Kidney (tissue), 14 donors: ENCODE results near the gene NDUFV1. TPM values are rescaled to one million over a fixed set of nuclear protein-coding genes. Genes with fewer than 3 reads are reported as not detected.

Experiments
- DNase-seq, 5 donors: peaks; one replicate each; pipeline ENCODE4 v3.0.0-alpha.2; 2013 to 2020
- FAIRE-seq: peaks from 2 replicates; lab custom pipeline; 2012; peaks lifted over from hg19 to GRCh38; lab: Jason Lieb, UNC
- H3K27ac ChIP-seq, 2 donors: one replicate each; pipeline ENCODE4 v1.7.0; 2013; ENCODE audit warnings: low read depth in 2 of 2, low read length in 2 of 2, inconsistent platforms in 1 of 2
- H3K27me3 ChIP-seq: one replicate; pipeline ENCODE4 v1.7.1; 2013; ENCODE audit warnings: low read length, inconsistent platforms; ENCODE audit not compliant: control insufficient read depth, insufficient read depth
- H3K36me3 ChIP-seq, 3 donors: one replicate each; pipeline versions ENCODE4 v1.7.0 to v1.7.1; 2013; ENCODE audit warnings: low read length in 3 of 3, control low read depth in 1 of 3, inconsistent platforms in 1 of 3; ENCODE audit not compliant: insufficient read depth in 3 of 3, control insufficient read depth in 2 of 3
- H3K4me1 ChIP-seq, 3 donors: one replicate each; pipeline versions ENCODE4 v1.7.0 to v1.7.1; 2013; ENCODE audit warnings: low read length in 3 of 3, inconsistent platforms in 1 of 3, low read depth in 1 of 3; ENCODE audit not compliant: control insufficient read depth in 2 of 3, insufficient read depth in 2 of 3
- H3K4me3 ChIP-seq, 3 donors: one replicate each; pipeline versions ENCODE4 v1.7.0 to v1.8.1; 2013; ENCODE audit warnings: low read length in 3 of 3, control low read depth in 1 of 3, inconsistent platforms in 1 of 3
- H3K9ac ChIP-seq, 3 donors: one replicate each; pipeline versions ENCODE4 v1.7.0 to v1.7.1; 2013; ENCODE audit warnings: low read length in 3 of 3, control low read depth in 1 of 3, inconsistent platforms in 1 of 3
- H3K9me3 ChIP-seq, 3 donors: one replicate each; pipeline versions ENCODE4 v1.7.0 to v1.7.1; 2013; ENCODE audit warnings: low read length in 3 of 3, control low read depth in 1 of 3, inconsistent platforms in 1 of 3; ENCODE audit not compliant: control insufficient read depth in 2 of 3, insufficient read depth in 1 of 3
- intact Hi-C: fragments of 100-400 bp; cut with DNase I; formaldehyde crosslinking; loops from one replicate; pipeline ENCODE4 v1.11.1; 2022
- polyA plus RNA-seq: library from polyadenylated mRNA; stranded (reverse); fragments of 350-450 nt; fragmentation: Illumina TruSeq; extraction: RNeasy Lipid Tissue Mini Kit (QIAGEN cat#74804); gene quantifications from one replicate; pipeline ENCODE4 v1.2.3, GENCODE V29; 2014; ENCODE audit warnings: low read depth, low replicate concordance; ENCODE audit not compliant: insufficient read depth
- total RNA-seq: library from RNA; stranded (reverse); fragmentation: NEBNext Ultra II Directional; extraction: Animal tissue kit (Norgen Biotek cat#: 25700); gene quantifications from one replicate; pipeline ENCODE4 v1.2.1, GENCODE V29; 2021
- TF ChIP-seq, protein P1 (sequence below): IDR thresholded peaks from 3 replicates; pipeline ENCODE4 v1.5.1; 2012; ENCODE audit warnings: mild to moderate bottlenecking, moderate library complexity, borderline replicate concordance; ENCODE audit not compliant: insufficient read depth; ENCODE audit errors: extremely low read depth
- donor health status: control.
- donor health status: control.
- donor health status: control.
- donor health status: control.
- donor health status: control.
- donor health status: DM: yes; HTN: yes; CAD: no.
- donor health status: Normal renal cell carcinoma (clear cell type).

The NDUFV1 gene
- total and polyA plus RNA-seq, 2 donors from 2014 or later = 191 to 395 TPM

- no peaks in the 10 kb centered on the region for H3K9me3 ChIP-seq
- no peaks in the 10 kb centered on the region for H3K27me3 ChIP-seq
- H3K27ac ChIP-seq = peak overlapping the region; percentile 93 to 94
- H3K9ac ChIP-seq = peak overlapping the region; percentile 20 to 71 (median 69)
- FAIRE-seq = no peak
- no peaks in the 10 kb centered on the region for H3K36me3 ChIP-seq
- peak; percentile 76 to 93 (median 87) for DNase-seq
- H3K4me1 ChIP-seq = peaks cover 7 to 12% (median 7%) of the 10 kb centered on the region in 3 donors
- intact Hi-C loops = no loop called here
- peak overlapping the region; percentile 56 to 69 (median 63) for H3K4me3 ChIP-seq
- TF ChIP-seq, protein P1, sequence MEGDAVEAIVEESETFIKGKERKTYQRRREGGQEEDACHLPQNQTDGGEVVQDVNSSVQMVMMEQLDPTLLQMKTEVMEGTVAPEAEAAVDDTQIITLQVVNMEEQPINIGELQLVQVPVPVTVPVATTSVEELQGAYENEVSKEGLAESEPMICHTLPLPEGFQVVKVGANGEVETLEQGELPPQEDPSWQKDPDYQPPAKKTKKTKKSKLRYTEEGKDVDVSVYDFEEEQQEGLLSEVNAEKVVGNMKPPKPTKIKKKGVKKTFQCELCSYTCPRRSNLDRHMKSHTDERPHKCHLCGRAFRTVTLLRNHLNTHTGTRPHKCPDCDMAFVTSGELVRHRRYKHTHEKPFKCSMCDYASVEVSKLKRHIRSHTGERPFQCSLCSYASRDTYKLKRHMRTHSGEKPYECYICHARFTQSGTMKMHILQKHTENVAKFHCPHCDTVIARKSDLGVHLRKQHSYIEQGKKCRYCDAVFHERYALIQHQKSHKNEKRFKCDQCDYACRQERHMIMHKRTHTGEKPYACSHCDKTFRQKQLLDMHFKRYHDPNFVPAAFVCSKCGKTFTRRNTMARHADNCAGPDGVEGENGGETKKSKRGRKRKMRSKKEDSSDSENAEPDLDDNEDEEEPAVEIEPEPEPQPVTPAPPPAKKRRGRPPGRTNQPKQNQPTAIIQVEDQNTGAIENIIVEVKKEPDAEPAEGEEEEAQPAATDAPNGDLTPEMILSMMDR = no peak
These were observed 22.4 kb upstream of the NDUFV1 start for GRCh38 chr11:67584205-67584880.

DNA sequence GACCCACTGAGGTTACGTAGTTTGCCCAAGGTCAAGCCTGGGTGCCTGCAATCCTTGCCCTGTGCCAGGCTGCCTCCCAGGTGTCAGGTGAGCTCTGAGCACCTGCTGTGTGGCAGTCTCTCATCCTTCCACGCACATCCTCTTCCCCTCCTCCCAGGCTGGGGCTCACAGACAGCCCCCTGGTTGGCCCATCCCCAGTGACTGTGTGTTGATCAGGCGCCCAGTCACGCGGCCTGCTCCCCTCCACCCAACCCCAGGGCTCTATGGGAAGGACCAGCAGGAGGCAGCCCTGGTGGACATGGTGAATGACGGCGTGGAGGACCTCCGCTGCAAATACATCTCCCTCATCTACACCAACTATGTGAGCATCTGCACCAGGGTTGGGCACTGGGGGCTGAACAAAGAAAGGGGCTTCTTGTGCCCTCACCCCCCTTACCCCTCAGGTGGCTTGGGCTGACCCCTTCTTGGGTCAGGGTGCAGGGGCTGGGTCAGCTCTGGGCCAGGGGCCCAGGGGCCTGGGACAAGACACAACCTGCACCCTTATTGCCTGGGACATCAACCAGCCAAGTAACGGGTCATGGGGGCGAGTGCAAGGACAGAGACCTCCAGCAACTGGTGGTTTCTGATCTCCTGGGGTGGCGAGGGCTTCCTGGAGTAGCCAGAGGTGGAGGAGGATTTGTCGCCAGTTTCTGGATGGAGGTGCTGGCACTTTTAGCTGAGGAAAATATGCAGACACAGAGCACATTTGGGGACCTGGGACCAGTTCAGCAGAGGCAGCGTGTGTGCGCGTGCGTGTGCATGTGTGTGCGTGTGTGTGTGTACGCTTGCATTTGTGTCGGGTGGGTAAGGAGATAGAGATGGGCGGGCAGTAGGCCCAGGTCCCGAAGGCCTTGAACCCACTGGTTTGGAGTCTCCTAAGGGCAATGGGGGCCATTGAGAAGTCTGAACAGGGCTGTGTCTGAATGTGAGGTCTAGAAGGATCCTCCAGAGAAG lies 21.6 kb upstream of the NDUFV1 start:
- Histone ChIP-seq H3K9me3 (no peaks in the 10 kb centered on the region), H3K27me3 (no peaks in the 10 kb centered on the region), H3K36me3 (no peaks in the 10 kb centered on the region), H3K4me1 (peaks cover 7 to 12% (median 7%) of the 10 kb centered on the region in 3 donors), H3K4me3 (peak overlapping the region; percentile 56 to 69 (median 63)), H3K27ac (peak overlapping the region; percentile 93 to 94), H3K9ac (peak overlapping the region in 2 of 3 donors; percentile 16 to 71)
- no peak for FAIRE-seq
- TF ChIP-seq, protein P1 = no peak
- intact Hi-C loops = no loop called here
- DNase-seq = peak in 2 of 5 donors; percentile 37 to 81

GRCh38 chr11:67585911-67586310 lies 20.8 kb upstream of the NDUFV1 start:
- no peak overlapping the region for H3K9ac ChIP-seq
- H3K27ac ChIP-seq = no peak overlapping the region
- peaks cover 7 to 12% (median 7%) of the 10 kb centered on the region in 3 donors for H3K4me1 ChIP-seq
- no peak for FAIRE-seq
- DNase-seq = no peak
- intact Hi-C loops = no loop called here
- TF ChIP-seq, protein P1 = no peak
- no peaks in the 10 kb centered on the region for H3K9me3 ChIP-seq
- no peaks in the 10 kb centered on the region for H3K36me3 ChIP-seq
- H3K4me3 ChIP-seq = no peak overlapping the region
- H3K27me3 ChIP-seq = no peaks in the 10 kb centered on the region
